ENCODE results near the gene TAS2R38. TPM values are rescaled to one million over a fixed set of nuclear protein-coding genes. Genes with fewer than 3 reads are reported as not detected.

TAS2R38 gene
- total and polyA plus RNA-seq, 2 experiments from 2014 or later, result 0.24 TPM; not detected in 1

- TF ChIP-seq ZNF462 (CRISPR knock-in tag; IDR thresholded peaks at IDR 0.05) (no peak), CTCF (conservative IDR thresholded peaks at IDR 0.05; ENCODE audit: low read depth in 2 of 2) (no peak), CREB1 (CRISPR knock-in tag; IDR thresholded peaks at IDR 0.05; ENCODE audit: low read depth) (no peak), POLR2AphosphoS5 (IDR thresholded peaks at IDR 0.05; ENCODE audit: low read depth) (no peak), JUNB (IDR thresholded peaks at IDR 0.05; ENCODE audit: unreplicated experiment) (no peak), EZH2phosphoT487 (IDR thresholded peaks at IDR 0.05; ENCODE audit: unreplicated experiment) (no peak), ZNF331 (CRISPR knock-in tag; IDR thresholded peaks at IDR 0.05; ENCODE audit: low read depth) (no peak), EZH2 (IDR thresholded peaks at IDR 0.05; ENCODE audit: low read depth, unreplicated experiment) (no peak)
Observed at GRCh38 chr7:141950806-141951205, 22.8 kb downstream of the TAS2R38 start (continued).

- no peak for DNase-seq (ENCODE audit: low spot score)
- H3F3A ChIP-seq (replicated peaks; ENCODE audit: low read depth), result no peaks in the 10 kb centered on the region
- no peak overlapping the region for H3K4me2 ChIP-seq
- no peak overlapping the region for H3K4me3 ChIP-seq
- H3K36me3 Mint-ChIP-seq (ENCODE audit: low read depth), result no peaks in the 10 kb centered on the region
- H3K36me3 ChIP-seq (ENCODE audit: insufficient read depth), result no peaks in the 10 kb centered on the region
- ATAC-seq, result no peak
- H2AFZ ChIP-seq, result no peak overlapping the region
- H3K27me3 ChIP-seq (ENCODE audit: insufficient read depth), result no peaks in the 10 kb centered on the region
- no peak overlapping the region for H3K27ac ChIP-seq (ENCODE audit: low read depth)
- no peak overlapping the region for H3K4me3 Mint-ChIP-seq
- no peaks in the 10 kb centered on the region for H3K79me2 ChIP-seq (replicated peaks; ENCODE audit: insufficient read depth)
- H4K20me1 ChIP-seq (replicated peaks; ENCODE audit: insufficient read depth), result no peaks in the 10 kb centered on the region
- H3K9me3 Mint-ChIP-seq, result no peaks in the 10 kb centered on the region; the same call in 2 of the 3 replicates
- no peak overlapping the region for H3K27ac Mint-ChIP-seq
- H3K4me1 ChIP-seq (ENCODE audit: insufficient read depth), result 0 out of 2 replicates have a peak, but pooled peaks cover 13% of the 10 kb centered on the region
- H3K9me2 ChIP-seq (ENCODE audit: insufficient read depth), result peaks cover 10% of the 10 kb centered on the region
- peaks cover 9% of the 10 kb centered on the region for H3K4me1 Mint-ChIP-seq
- H3K27me3 Mint-ChIP-seq (ENCODE audit: insufficient read depth, low read depth, poor library complexity), result no peaks in the 10 kb centered on the region
- TF ChIP-seq NANOG (IDR thresholded peaks at IDR 0.05; ENCODE audit: borderline replicate concordance), result no peak
- no peak for TF ChIP-seq ZNF114 (CRISPR knock-in tag; IDR thresholded peaks at IDR 0.05)
Observed at GRCh38 chr7:141949911-141950310, 23.7 kb downstream of the TAS2R38 start.
